GM12872 (cell line): Measurements from ENCODE around the gene WWOX.

Experiments
- TF ChIP-seq, protein P1 (sequence below): IDR thresholded peaks from 3 replicates; pipeline ENCODE4 v1.5.1; 2011; ENCODE audit warnings: low read depth, mild to moderate bottlenecking, low read length, moderate library complexity; ENCODE audit not compliant: insufficient read depth

Gene WWOX

DNA sequence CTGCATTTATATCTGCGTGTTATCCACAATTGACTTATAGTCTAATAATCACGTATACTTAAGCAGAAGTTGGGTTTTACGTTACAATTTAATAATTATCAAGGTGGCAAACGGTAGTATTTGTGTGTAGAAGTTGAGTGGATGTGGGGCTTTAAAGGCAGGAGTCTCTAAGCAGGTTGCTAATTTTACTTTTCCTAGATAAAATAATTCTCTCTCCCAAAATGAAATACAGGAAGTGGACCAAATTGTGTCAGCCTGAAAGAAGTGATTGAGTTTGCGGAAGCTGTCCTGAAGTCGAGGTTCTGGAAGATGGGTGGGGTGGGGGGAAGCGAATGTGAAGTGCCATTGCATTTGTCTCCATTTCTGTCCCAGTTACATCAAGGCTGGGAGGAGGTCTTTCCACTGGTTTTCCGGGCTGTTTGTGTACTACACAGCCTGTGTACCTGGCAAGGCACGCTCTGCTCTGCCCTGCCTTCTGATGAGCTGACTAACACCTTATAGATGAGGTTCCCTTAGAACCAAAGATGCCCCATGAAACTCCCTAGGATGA lies 385.1 kb downstream of the WWOX start:
- TF ChIP-seq, protein P1, sequence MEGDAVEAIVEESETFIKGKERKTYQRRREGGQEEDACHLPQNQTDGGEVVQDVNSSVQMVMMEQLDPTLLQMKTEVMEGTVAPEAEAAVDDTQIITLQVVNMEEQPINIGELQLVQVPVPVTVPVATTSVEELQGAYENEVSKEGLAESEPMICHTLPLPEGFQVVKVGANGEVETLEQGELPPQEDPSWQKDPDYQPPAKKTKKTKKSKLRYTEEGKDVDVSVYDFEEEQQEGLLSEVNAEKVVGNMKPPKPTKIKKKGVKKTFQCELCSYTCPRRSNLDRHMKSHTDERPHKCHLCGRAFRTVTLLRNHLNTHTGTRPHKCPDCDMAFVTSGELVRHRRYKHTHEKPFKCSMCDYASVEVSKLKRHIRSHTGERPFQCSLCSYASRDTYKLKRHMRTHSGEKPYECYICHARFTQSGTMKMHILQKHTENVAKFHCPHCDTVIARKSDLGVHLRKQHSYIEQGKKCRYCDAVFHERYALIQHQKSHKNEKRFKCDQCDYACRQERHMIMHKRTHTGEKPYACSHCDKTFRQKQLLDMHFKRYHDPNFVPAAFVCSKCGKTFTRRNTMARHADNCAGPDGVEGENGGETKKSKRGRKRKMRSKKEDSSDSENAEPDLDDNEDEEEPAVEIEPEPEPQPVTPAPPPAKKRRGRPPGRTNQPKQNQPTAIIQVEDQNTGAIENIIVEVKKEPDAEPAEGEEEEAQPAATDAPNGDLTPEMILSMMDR = no peak

DNA sequence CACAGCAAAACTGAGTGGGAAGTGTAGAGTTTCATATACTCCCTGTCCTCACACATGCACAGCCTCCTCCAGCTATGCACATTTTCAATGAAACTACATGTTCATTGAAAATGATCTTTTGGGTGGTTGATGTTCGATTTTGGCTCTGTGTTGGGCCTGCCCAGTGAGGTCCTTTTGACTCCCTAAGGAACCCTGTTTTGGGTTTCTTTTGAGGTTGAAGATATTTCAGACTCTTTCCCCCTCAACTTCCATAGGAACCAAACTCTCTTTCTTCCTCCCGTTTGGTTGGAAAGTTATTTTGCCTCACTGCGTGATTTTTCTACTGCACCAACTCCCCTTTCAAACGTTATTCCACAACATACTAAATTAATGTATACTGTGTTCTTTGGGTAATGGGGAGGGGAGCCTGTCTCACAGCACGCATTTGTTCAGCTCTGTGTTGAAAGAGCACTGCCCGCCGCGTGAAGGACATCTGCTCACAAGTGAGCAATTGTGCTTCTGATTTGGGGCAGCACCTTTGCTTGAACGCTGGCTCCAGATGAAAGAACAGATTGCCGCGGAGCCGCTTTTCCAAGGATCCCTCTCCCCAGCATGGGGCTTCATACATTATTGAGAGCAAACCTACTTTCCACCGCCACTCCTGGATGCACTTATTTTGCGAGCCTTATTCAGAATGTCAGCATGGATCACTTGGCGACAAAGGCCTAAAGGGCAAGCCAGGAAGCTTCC lies 385.9 kb downstream of the WWOX start:
- TF ChIP-seq, protein P1 = no peak

DNA sequence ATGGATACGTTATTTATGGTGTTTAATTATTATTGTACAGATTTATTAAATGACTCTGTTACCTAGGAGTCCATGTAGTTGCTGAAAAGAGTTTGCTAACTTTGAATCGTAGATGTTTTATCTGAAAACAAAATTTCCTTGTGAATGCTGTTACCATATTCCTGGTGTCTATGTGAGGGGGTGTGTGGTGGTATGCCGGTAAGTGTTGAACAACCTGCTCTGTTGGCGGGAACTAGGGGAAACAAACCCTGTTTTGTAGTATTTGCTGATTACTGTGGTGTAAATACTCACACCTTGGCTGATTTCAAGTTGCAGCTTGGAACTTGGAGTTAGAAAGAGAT lies 386.4 kb downstream of the WWOX start:
- TF ChIP-seq, protein P1 = no peak

DNA sequence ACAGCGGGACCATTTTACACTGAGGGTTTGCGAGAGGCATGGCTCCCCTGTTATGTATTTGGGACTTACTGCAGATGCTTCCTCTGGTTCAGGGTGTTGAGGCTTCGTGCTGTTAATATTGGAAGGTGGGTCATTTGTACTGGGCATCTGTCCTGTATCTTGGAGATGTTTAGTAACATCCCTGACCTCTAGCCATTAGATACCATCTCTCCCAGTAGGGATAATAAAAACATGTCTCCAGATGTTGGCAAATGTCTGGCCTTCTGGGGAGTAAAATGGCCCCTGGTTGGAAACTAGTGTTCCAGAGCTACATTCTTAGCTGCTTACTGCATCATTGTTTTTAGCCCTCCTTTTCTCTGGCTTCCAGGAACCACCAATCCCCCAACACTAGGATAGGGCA lies 388.0 kb downstream of the WWOX start:
- TF ChIP-seq, protein P1 = no peak

DNA sequence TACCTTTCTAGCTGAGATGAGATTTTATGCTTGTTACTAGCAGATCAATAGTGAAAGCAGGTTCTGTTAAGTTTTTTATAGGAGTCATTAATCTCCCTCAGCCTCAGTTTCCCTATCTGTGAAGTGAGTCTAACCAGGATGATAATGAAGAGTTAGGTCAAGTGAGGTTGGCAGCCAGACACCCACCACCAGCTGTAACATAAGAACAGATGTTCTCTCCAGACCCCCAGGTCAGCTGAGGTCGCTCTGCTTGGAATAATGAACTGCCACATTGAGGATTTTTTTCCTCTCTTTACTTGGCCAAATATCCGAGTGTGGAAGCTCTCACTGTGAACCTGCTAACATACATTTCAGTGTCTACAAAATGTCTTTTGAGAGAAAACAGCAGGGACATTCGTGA lies 389.6 kb downstream of the WWOX start:
- TF ChIP-seq, protein P1 = no peak

DNA sequence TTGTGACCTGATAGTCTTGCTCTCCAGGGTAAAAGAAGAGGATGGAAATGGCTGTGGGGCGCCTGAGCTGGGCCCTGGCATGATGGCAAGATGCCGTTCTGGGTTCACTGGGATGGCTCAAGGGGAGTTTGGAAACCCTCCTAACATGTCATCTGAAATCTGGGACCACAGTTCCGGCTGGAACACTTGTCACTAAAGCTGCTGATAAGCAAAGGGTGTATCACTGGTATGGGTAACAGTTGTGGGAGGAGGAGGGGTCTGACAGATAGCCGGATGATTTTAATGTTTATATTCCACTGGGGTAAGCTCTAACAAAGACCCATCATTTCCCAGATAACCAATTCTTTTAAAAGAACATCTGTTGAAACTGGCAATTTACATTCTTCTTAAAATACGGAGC lies 390.2 kb downstream of the WWOX start:
- TF ChIP-seq, protein P1 = no peak

DNA sequence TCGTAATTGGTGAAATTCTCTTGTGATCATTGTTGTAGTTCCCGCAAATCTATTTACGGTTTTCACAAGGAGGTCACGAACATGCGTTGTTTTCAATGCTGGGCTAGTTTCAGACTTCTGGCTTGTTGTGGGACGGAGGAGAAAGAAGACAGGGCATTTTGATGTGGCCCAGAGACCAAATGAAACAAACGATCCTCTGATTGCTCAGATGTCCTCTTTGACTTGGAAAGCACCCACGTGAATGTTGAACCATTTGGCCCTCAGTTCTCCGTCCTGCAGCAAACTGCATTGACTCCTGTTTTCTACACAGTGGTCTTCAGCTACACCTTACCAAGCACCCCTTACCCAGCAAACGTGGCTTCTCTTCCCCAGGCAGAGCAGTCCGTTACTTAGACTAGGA lies 391.0 kb downstream of the WWOX start:
- TF ChIP-seq, protein P1 = no peak
